ENCODE measurements around the gene NHERF1.

DNA sequence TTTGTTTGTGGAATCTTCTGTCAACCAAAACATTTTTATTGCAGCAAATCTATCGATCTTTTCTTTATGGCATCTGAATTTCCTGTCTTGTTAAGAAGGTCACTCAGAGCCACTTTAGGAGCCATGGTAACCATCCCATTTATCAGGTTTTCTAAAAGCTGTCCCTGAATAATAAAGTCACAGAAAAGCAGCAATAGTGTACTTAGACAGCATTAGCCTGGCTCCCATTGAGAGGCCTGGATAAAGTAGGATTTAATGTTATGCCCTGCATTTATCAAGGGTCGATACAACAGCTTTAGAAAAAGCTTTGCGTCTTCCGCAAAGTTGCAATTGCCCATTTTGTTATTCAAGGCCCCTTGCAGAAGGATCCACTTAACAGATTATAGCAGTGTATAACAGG lies 25.6 kb upstream of the NHERF1 start:
- TF ChIP-seq, protein P1, sequence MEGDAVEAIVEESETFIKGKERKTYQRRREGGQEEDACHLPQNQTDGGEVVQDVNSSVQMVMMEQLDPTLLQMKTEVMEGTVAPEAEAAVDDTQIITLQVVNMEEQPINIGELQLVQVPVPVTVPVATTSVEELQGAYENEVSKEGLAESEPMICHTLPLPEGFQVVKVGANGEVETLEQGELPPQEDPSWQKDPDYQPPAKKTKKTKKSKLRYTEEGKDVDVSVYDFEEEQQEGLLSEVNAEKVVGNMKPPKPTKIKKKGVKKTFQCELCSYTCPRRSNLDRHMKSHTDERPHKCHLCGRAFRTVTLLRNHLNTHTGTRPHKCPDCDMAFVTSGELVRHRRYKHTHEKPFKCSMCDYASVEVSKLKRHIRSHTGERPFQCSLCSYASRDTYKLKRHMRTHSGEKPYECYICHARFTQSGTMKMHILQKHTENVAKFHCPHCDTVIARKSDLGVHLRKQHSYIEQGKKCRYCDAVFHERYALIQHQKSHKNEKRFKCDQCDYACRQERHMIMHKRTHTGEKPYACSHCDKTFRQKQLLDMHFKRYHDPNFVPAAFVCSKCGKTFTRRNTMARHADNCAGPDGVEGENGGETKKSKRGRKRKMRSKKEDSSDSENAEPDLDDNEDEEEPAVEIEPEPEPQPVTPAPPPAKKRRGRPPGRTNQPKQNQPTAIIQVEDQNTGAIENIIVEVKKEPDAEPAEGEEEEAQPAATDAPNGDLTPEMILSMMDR (conservative IDR thresholded peaks at IDR 0.05): no peak
- TF ChIP-seq EZH2 (IDR thresholded peaks at IDR 0.05; ENCODE audit: low read depth): no peak
